ENCODE data around the gene ZNF646.

The ZNF646 gene

GRCh38 chr16:31130899-31131298, 56.7 kb downstream of the ZNF646 start:
- TF ChIP-seq CTCF (IDR thresholded peaks at IDR 0.05; ENCODE audit: extremely low read depth, insufficient read depth, missing control alignments): no peak
- no peak for DNase-seq (ENCODE audit: low spot score)
- in situ Hi-C loops (cut with MboI; ENCODE audit: low pct_unique_long_range_greater_than_20kb, low sequenced_read_pairs, unreplicated experiment): no loop called here

- no peak for DNase-seq (ENCODE audit: low spot score)
- no peak for TF ChIP-seq CTCF (IDR thresholded peaks at IDR 0.05; ENCODE audit: extremely low read depth, insufficient read depth, missing control alignments)
- in situ Hi-C loops (cut with MboI; ENCODE audit: low pct_unique_long_range_greater_than_20kb, low sequenced_read_pairs, unreplicated experiment): no loop called here
Observed at GRCh38 chr16:31131416-31131815, 57.2 kb downstream of the ZNF646 start.

GRCh38 chr16:31131841-31132271, 57.6 kb downstream of the ZNF646 start:
- no peak for DNase-seq (ENCODE audit: low spot score)
- in situ Hi-C loops (cut with MboI; ENCODE audit: low pct_unique_long_range_greater_than_20kb, low sequenced_read_pairs, unreplicated experiment): no loop called here
- no peak for TF ChIP-seq CTCF (IDR thresholded peaks at IDR 0.05; ENCODE audit: extremely low read depth, insufficient read depth, missing control alignments)

GRCh38 chr16:31132303-31132979, 58.2 kb downstream of the ZNF646 start:
- in situ Hi-C loops (cut with MboI; ENCODE audit: low pct_unique_long_range_greater_than_20kb, low sequenced_read_pairs, unreplicated experiment): no loop called here
- DNase-seq (ENCODE audit: low spot score): no peak
- TF ChIP-seq CTCF (IDR thresholded peaks at IDR 0.05; ENCODE audit: extremely low read depth, insufficient read depth, missing control alignments): no peak

GRCh38 chr16:31133046-31133501, 58.9 kb downstream of the ZNF646 start:
- no peak for DNase-seq (ENCODE audit: low spot score)
- TF ChIP-seq CTCF (IDR thresholded peaks at IDR 0.05; ENCODE audit: extremely low read depth, insufficient read depth, missing control alignments): no peak
- in situ Hi-C loops (cut with MboI; ENCODE audit: low pct_unique_long_range_greater_than_20kb, low sequenced_read_pairs, unreplicated experiment): no loop called here

Data from GM13977 (cell line).